NK-92 (cell line): Measurements from ENCODE around the gene CASZ1.

Experiments used
- DNase-seq: peaks from one replicate; lab custom pipeline; 2025; ENCODE audit not compliant: unreplicated experiment; lab: John Stamatoyannopoulos, UW

Gene CASZ1

GRCh38 chr1:10825592-10825991 is 29.1 kb upstream of the CASZ1 start:
- DNase-seq = no peak

- DNase-seq = no peak
These were observed 28.5 kb upstream of the CASZ1 start for GRCh38 chr1:10824821-10825540.

- no peak for DNase-seq
These were observed 26.6 kb upstream of the CASZ1 start for GRCh38 chr1:10823000-10823401.

DNA sequence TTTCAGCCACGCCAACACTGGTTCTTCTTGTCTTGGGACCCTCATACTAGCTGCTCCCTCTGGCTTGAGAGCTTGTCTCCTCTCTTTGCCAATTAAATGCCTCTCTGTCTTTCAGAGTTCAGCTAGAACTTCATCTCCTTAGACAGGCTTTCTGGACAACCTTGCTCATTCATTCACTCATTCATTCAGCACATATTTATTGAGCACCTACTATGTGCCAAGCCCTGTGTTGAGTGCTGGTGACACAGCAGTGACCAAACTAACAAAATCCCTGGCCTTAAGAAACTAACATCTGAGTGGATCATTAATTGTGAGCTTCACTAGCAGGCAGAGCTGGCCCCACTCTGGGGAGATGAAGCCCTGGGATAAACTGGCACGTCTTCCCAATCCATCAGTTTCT is 24.9 kb upstream of the CASZ1 start:
- no peak for DNase-seq

DNA sequence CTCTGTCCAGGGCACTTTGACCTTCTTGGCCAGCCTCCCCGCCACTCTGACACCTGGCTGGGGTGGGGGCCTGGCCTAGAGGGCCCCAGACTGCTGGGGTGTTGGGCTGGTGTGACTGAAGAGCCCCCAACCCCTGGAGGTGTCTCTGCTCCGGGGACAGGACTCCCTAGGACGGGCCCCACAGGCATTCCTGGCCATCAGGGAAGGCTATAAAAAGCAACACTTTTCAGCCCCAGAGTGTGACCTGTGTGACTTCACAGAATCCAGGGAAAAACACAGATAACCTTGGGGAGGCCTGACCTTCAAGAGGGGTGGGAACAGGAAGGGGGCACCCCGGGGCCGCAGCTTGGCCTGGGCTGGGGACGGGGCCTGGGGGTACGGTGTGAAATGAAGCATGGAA is 24.0 kb upstream of the CASZ1 start:
- no peak for DNase-seq

GRCh38 chr1:10819198-10819901 is 22.9 kb upstream of the CASZ1 start:
- no peak for DNase-seq

DNA sequence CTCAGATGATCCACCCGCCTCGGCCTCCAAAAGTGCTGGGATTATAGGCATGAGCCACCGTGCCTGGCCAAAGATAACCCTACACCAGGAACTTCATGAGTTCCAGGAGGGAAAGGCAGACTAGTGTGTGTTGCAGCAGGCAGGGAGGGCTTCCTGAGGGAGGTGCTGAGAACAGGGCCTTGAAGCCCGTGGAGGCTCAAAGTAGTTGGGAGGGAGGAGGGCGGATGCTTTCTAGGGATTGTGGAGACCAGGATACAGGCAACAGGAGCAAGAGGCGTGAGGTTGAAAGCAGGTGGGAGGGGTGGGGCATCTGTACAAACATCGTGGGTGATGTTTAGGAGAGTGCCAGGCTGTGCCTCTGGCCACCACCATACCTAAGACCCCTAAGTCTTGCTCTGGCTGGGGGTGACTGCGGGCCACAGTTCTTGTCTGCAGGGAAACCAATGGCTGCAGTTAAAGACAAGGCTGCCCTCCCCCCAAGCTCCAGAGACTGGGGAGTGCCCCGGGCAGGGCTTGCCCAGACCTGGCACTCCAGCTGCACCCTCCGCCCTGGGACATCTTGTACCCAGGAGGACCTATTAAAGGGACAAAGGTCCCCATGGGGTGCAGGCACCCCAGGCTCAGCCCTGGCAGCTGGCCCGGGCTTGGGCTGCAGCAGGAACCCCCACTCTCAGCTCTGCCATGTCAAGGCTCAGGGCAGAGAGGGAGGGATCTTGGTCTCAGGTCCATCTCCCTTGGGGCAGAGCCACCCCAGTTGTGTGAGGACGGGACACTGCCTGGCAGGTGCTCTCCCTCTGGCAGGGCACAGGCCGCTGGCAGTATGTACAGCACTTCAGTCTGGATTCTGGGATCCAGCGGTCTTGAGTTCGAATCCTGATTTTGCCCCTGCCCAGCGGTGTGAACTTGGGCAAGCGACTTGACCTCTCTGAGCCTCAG is 22.1 kb upstream of the CASZ1 start:
- DNase-seq = no peak

DNA sequence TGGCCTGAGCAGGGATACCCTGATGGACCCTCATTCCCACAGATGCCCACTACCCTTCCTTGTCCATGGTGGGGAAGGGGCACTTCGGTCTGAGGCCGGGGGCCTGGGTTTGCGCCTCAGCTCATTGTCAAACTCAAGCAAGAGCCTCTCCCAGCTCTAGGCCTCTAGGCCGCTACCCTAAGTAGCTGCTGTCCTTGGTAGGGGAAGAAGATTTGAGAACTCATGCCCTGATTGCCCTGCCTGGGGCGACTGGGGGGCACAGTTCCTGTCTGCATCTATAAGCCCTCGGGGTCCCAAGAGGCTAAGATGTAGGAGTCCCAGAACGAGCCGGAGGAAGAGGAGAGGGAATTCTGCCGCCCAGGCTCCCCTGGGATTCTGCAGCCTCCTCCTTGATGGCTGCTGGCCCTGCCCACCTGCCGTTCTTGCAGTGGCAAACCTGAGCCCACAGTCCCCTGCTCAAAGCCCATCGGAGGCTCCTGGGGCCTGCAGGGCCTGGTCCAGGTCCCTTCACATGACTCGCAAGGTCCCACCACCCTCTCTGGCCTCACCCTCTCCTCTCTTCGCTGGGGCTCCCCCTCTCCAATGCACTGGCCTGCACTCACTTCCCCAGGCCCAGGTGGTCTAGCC is 20.4 kb upstream of the CASZ1 start:
- no peak for DNase-seq

DNA sequence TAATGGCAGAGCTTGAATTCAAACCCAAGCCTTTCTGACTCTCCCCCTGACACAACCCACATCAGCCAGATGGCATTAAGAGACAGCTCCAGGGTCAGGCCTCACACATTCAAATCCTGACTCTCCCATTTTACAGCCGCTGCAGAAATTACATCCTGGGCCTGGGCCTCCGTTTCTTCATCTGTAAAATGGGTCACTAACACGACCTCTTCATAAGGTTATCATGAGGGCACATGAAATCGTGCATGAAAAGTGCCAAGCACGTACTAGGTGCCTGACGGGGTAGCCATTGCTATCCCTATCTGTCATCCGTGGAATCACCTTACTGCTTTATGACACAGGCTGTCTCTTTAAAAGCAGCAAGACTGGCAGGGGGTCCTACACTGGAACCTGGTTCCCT is 19.8 kb upstream of the CASZ1 start:
- no peak for DNase-seq

- DNase-seq = no peak
These were observed 19.4 kb upstream of the CASZ1 start for GRCh38 chr1:10815858-10816195.

DNA sequence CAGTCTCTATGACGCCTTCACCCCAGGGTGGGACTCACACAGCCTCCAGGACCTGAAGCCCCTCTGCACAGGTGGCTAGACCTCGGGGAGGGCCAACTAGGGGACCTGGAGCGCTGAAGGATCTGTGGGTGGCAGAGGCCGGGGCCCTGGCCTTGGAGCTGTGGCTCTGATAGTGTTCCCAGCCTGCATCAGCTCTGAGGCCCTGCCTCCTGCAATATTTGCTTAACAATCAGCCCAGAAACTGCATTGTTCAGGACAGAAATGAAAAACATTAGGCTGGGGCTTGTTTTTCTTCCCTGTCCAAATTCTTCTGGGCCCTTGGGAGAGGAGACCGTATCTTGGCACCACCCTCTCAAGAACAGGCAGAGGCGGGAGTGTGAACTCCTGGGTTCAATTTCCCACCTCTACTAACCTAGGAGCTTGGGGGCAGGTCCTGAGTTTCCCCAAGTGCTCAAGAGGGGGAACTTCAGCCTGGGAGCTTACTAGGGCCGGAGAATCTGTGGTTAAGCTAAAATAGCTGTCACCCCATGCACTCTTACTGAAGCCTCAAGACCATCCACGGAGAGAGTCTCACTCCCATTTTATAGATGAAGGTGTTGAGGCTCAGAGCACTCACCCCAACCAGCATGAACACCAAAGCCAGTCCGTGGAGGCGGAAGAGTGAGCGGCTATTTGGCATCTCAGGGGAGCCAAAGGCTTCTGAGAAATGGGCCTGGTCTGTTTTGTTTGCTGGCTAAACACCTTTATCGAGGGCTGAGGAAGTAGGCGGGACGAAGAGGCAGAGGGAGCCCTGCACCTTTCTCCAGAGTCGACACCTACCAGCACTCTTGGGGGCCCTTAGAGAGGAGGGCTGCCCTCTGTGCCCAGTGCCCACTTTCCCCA is 18.8 kb upstream of the CASZ1 start:
- DNase-seq = no peak

GRCh38 chr1:10814312-10814711 is 17.9 kb upstream of the CASZ1 start:
- no peak for DNase-seq

GRCh38 chr1:10813799-10814198 is 17.4 kb upstream of the CASZ1 start:
- DNase-seq = no peak

DNA sequence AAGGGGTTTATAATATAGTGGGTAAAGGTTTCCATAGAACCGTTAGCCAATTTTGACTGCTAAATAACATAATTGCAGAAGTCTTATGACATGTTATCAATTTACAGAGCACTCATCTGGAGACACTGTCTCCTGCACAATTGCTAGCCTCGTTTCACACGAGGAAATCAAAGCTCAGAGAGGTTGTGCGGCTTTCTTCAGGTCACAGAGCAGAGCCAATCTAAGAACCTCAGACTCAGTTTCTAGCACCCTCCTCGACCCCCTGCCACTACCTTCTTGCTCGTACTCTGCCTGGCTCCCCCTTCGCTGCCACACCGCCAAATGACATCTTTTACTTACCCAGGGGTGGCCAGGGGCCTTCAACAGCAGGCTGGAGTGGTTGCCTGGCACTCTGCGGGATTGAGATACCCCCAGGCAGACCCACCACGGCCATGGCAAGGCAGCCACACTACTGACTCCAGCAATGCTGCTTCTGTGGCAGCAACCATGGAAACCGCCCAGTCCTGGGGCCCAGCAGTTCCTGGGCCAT is 16.0 kb upstream of the CASZ1 start:
- no peak for DNase-seq

GRCh38 chr1:10808441-10808840 is 12.0 kb upstream of the CASZ1 start:
- no peak for DNase-seq

DNA sequence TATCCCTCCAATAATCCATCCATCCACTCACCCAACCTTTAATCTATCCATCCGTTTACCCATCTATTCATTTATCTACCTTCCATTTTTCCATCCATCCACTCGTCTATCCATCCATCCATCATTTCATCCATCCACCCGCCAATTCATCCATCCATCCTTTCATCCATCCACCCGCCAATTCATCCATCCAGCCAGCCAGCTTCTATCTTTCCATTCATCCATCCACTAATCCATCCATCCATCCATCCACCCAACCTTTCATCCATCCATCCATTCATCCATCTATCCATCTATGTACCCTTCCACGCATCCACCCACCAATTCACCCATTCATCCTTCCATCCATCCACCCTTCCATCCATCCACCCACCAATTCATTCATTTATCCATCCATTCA is 10.5 kb upstream of the CASZ1 start:
- DNase-seq = no peak

DNA sequence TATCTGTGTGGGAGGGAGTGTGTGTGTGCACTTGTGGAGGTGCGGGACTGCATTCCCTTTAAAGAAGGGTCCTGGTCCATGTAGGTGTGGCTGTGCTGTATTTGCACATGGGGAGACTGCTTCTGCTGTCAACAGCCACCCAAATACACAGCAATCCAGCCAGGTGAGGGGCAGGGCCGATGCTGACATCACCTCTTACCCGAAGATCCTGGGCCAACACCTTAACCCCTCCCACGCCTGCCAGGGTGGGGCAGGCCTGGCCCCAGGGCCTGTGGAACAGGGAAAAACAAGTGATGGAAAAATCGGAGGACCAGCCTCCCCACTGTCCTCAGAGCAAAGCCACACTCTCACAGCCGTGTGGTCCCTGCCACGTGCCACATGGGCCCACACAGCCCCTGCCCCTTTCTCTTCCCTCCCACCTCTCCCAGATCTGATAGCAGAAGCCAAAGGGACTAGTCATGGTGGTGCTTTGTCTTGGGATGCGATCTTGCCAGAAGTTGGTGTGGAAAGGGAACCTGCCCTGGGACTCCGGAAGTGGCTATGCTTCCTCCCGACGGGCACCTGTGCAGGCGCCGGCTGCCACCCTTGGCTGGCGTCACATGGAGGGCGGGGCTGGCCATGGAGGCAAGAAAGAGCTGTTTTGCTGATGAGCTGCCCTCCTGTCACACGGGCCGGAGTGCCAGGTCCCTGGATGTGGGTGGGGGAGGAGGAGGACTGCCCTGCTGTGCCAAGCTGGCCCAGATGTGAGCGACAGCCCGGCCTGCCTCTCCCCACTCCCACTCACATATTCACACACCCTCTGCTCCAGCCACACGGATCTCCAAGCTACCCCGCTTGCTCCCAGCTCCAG is 7.8 kb upstream of the CASZ1 start:
- DNase-seq = no peak

DNA sequence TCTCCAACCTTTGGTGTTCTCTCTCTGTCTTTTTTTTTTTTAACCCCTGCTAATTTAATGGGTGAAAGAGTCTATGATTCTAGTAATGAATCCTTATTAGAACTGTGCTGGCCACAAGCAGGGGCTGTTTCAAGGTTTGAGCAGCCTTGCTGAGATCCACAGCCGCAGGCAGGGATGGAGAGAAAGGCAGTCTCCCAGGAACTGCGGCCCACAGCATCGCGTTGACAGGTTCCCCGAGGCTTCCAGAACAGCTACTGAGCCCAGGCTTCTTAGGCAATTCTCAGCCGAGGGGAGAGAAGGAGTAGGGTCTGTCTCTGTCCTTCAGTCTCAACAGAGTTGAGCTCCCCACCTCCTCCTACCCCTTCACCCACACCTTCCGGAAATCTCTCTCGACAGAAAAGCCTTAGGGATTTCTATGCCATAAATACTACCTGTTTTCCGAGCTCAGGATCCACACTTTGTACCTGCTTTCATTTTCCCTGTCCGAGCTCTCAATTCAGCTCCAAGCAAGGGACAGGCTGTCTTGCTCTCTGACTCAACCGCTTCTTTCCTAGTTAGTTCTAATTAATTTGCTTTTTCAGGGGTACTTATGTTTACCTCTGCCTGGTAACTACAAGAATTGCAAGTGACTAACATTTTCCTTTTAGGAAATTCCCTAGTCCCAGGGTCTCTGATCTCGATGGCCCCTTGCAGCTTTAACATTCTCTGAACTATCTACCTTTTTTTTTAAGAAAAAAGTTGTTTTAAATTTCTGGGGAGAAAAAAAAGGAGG is 6.7 kb upstream of the CASZ1 start:
- DNase-seq = no peak

GRCh38 chr1:10800778-10801177 is 4.3 kb upstream of the CASZ1 start:
- no peak for DNase-seq
